ENCODE results near the gene PVALB.

Gene PVALB

DNA sequence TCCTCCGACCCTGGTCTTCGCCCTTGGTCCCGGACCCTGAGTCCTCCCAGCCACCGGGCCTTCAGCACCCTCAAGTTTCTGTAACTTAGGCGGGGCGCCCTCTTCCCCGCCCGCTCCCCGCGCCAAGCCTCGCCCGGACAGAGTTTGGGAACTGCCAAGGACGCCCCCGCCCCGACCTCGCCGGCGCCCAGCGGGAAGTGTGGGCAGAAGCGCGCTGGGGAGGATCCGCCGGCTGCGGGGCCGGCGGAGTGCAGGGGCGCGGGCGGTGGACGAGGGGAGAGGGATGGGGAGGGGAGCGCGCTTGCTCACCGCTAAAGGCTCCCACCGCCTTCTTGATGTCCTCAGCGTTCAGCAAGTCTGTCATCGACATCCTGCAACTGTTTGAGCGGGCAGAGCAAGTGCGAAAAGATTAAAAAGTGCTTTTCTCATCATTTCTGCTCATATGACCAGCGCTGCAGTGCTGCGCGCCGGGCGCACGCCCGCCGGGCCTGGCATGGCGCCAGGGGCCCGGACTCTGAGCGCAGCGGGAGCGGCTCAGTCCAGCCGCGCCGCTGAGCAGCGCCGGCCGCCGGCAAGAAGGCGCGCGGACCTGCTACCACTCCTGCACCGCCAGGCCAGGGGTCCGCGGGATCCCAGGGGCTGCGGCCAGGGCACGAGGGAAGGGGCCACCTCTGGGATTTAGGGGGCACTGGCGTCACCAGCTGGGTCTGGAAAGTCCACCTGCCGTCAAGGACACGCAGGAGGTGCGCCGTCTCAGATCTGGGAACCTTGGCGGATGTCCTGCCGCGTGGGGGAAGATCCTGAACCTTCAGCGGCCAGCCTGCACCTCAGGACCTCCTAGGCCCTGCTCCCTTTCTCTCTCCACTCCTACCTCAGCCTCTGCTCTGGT is at the start of gene PVALB:
PVALB (minus strand) TSS at position 400 of the 889 bp plus-strand sequence; CDS start at position 370, 30 bp downstream.
- DNase-seq (ENCODE audit: low read depth, low spot score) = no peak

- DNase-seq (ENCODE audit: low read depth, low spot score) = no peak
Observed at GRCh38 chr22:36865346-36865745, 48.5 kb upstream of the PVALB start.

DNA sequence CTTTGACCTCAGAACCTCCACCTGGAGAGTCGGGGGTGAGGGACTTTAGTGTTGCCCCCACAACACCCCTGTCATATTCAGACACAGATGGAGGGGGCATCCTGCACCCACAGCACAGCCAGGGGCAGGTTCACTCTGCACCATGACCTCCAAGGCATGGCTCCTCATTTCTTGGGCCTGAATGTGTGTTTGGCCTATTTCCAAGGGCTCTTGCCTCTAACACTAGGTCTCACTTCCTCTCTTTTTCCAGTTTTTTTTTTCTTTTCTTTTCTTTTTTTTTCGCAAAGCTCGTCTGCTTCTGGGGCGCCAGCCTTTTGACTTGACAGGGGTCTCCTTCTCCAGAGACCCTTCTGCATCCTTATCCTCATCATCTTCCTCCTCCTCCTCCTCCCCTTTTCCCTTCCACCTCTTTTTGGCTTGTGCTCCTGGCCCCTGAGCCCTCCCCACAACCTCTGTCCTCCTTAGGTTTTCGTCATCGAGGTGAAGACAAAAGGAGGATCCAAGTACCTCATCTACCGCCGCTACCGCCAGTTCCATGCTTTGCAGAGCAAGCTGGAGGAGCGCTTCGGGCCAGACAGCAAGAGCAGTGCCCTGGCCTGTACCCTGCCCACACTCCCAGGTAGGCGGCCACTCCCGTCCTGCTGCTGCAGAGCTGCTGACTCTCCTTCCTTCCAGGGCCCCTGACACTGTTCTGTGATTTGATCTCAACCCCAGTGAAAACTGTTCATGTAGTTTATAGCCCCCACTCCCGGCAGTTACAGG is 47.8 kb upstream of the PVALB start:
- DNase-seq (ENCODE audit: low read depth, low spot score) = no peak

DNA sequence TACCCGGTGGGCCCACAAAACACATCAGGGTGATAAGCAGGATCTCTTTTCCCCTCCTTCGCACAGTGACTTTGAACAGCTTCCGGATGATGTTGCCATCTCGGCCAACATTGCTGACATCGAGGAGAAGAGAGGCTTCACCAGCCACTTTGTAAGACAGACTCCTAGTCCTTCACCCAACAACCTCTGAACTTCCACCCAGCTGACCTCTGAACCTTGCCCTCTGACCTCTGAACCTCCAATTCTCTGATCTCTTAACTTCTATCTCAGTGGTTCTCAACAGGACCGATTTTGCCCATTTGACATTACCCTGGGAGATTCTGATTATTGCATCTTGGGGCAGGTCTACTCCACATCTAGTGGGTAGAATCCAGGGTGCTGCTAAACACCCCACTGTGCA is 47.1 kb upstream of the PVALB start:
- no peak for DNase-seq (ENCODE audit: low read depth, low spot score)

GRCh38 chr22:36863281-36863680 is 46.4 kb upstream of the PVALB start:
- no peak for DNase-seq (ENCODE audit: low read depth, low spot score)

GRCh38 chr22:36862251-36863242 is 45.7 kb upstream of the PVALB start:
- no peak for DNase-seq (ENCODE audit: low read depth, low spot score)

- DNase-seq (ENCODE audit: low read depth, low spot score) = no peak
Observed at GRCh38 chr22:36860821-36861659, 44.2 kb upstream of the PVALB start, which contains the start of gene NCF4. TSS of gene NCF4 (plus strand) at chr22:36861006. CDS start at chr22:36861172, 166 bp downstream.

DNA sequence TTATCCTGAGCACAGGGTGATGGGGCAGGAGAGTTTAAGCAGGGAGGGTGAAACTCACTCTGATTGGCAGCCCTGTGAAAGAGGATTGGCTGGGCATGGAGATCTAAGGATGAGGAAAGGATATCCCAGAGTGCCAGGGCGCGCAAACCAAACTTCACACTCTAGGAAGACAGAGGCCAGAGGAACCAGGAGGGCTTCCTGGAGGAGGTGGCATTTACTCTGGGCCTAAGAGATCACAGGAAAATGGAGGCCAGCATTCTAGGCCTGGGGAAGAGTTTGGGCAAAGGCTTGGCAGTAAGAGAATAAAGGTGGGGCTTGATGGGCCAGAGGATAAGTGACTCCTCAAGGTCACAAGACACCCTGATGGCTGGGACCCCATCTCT is 43.6 kb upstream of the PVALB start:
- DNase-seq (ENCODE audit: low read depth, low spot score) = no peak

DNA sequence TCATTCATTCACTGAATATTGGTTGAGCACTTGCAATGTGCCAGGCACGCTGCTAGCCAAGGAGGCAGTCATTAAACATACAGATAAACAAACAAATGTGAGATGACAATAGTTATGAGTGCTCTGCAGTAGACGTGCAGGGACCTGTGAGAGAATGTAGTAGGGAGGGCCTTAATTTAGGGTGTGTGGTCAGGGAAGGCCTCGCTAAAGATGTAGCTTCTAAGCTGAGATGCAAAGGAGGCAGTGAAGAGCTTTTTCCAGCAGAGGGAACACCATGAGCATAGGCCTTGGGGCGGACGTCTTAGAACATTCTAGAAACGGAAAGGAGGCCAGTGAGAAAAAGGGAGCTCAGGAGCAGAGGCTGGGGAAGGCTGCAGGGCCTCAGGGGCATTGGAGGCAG is 43.2 kb upstream of the PVALB start:
- DNase-seq (ENCODE audit: low read depth, low spot score) = no peak

DNA sequence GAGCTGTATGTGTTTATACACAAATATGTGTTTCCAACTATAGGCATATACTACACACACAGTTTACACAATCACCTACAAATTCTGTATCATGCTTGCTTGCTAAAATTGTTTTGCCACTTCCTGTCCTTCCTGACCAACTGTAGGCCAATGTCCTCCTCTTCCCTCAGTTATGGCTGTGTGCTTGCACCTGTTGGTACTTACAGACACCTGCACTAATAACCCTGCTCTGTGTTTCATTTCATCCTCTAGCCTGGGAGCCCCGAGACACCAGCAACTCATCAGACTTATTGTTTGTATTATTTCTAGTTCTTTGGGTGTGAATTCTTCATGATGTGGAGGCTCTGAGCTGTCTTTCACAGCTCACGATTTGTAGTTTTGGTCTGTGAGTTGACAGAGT is 42.1 kb upstream of the PVALB start:
- no peak for DNase-seq (ENCODE audit: low read depth, low spot score)

DNA sequence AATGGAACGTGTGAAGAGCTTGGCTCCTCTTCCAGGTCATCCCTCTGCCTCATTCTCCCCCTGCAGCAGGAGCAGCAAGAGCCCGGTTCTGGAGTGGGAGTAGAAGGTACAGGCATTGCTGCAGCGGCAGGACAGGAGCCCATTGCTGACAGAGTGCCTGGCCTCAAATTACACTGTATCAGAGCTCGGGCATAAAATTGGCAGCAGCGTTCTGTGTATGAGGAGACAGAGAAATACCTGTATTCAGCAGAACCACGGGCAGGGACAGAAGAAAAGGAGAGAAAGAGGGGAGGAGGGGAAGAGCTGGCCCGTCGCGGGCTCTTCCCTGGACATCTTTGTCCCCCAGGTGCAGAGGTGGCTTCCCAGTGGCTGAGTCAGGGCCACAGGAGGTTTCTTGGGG is 41.3 kb upstream of the PVALB start:
- DNase-seq (ENCODE audit: low read depth, low spot score) = no peak

GRCh38 chr22:36856792-36857135 is 39.9 kb upstream of the PVALB start:
- no peak for DNase-seq (ENCODE audit: low read depth, low spot score)

- DNase-seq (ENCODE audit: low read depth, low spot score) = peak; percentile 37
Observed at GRCh38 chr22:36856121-36856791, 39.4 kb upstream of the PVALB start.

DNA sequence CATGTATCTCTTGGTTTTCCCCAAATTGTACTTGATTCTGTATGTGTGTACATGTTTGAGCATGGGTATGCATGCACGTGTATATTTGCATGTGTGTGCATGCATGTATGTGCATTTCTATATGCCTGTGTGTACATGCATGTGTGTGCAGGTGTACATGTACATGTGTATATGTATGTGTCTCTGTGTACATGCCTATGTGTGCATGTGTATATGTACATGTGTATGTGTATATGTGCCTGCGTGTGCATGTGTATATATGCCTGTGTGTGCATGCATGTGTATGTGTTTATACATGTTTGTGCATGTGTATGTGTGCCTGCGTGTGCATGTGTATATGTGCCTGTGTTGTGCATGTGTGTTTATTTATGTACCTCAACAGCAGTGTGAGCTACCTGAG is 38.6 kb upstream of the PVALB start:
- DNase-seq (ENCODE audit: low read depth, low spot score) = no peak

GRCh38 chr22:36853407-36854099 is 36.7 kb upstream of the PVALB start:
- DNase-seq (ENCODE audit: low read depth, low spot score) = peak; percentile 10

GRCh38 chr22:36852056-36852973 is 35.5 kb upstream of the PVALB start:
- DNase-seq (ENCODE audit: low read depth, low spot score) = no peak

GRCh38 chr22:36850682-36851081 is 33.8 kb upstream of the PVALB start:
- no peak for DNase-seq (ENCODE audit: low read depth, low spot score)

DNA sequence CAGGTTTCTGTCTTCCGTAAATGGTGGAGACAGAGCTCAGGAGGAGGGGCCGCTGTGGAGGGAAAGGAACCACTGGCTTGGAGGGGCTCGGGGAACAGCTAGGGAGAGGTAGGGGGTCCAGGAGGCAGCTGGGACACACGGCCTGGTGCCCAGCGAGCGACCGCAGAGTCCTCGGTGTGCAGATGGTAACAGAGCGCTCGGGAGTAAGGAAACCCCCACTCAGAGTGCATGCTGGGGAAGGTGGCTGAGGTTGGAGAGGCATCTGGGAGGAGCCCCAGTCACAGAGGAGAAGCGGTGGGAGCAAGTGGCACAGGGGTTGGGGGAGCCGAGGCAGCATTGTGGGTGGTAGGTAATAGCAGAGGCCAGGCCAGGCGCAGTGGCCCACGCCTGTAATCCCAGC is 33.2 kb upstream of the PVALB start:
- DNase-seq (ENCODE audit: low read depth, low spot score) = no peak
